Neural cell (in vitro differentiated cells): ENCODE measurements around the gene CLN6. TPM values are rescaled to one million over a fixed set of nuclear protein-coding genes. Genes with fewer than 3 reads are reported as not detected.

ENCODE experiments used
- H2AFZ ChIP-seq: fragments of 200-600, 300-800 bp; sonication (generic), shearing (Covaris generic); 2 replicates; pipeline ENCODE4 v1.6.0; 2014; ENCODE audit warnings: low read depth, mild to moderate bottlenecking, antibody characterized with exemption, low read length, moderate library complexity
- H3F3A ChIP-seq: fragments of 200-600 bp; shearing (Covaris generic); 2 replicates; pipeline ENCODE4 v1.6.1; 2016; ENCODE audit warnings: mild to moderate bottlenecking, moderate library complexity, mixed read lengths, antibody characterized with exemption, low read length; ENCODE audit not compliant: insufficient read depth, poor library complexity, severe bottlenecking
- H3K27ac ChIP-seq: fragments of 200-600, 300-800 bp; sonication (generic), shearing (Covaris generic); 2 replicates; pipeline ENCODE4 v1.5.1; 2014; ENCODE audit warnings: mild to moderate bottlenecking, low read length, moderate library complexity
- H3K27me3 ChIP-seq: fragments of 300-800, 200-600 bp; sonication (generic), shearing (Covaris generic); 2 replicates; pipeline ENCODE4 v1.6.0; 2014; ENCODE audit warnings: mild to moderate bottlenecking, low read depth, low read length, moderate library complexity; ENCODE audit not compliant: insufficient read depth
- H3K36me3 ChIP-seq: fragments of 300-800, 200-600 bp; sonication (generic), shearing (Covaris generic); 2 replicates; pipeline ENCODE4 v1.5.1; 2014; ENCODE audit warnings: mild to moderate bottlenecking, antibody characterized with exemption, low read length, moderate library complexity; ENCODE audit not compliant: insufficient read depth
- H3K4me2 ChIP-seq: fragments of 300-800, 200-600 bp; sonication (generic), shearing (Covaris generic); 2 replicates; pipeline ENCODE4 v1.6.0; 2014; ENCODE audit warnings: mild to moderate bottlenecking, low read length
- H3K4me3 ChIP-seq: fragments of 300-800, 200-600 bp; sonication (generic), shearing (Covaris generic); 2 replicates; pipeline ENCODE4 v1.5.1; 2014; ENCODE audit warnings: mild to moderate bottlenecking, low read length, moderate library complexity
- H3K79me2 ChIP-seq: fragments of 200-600 bp; shearing (Covaris generic); replicated peaks from 2 replicates; pipeline ENCODE4 v1.6.0; 2014; ENCODE audit warnings: mild to moderate bottlenecking, low read length, moderate library complexity; ENCODE audit not compliant: insufficient read depth
- H3K9ac ChIP-seq: fragments of 300-800, 200-600 bp; sonication (generic), shearing (Covaris generic); 2 replicates; pipeline ENCODE4 v1.6.1; 2016; ENCODE audit warnings: mild to moderate bottlenecking, low read length, mixed read lengths
- H3K9me2 ChIP-seq: fragments of 200-600 bp; shearing (Covaris generic); 2 replicates; pipeline ENCODE4 v1.6.1; 2016; ENCODE audit warnings: mild to moderate bottlenecking, low read length, mixed read lengths; ENCODE audit not compliant: insufficient read depth
- H3K9me3 ChIP-seq: fragments of 200-600, 300-800 bp; sonication (generic), shearing (Covaris generic); 2 replicates; pipeline ENCODE4 v1.6.1; 2016; ENCODE audit warnings: mild to moderate bottlenecking, mixed run types, low read length, moderate library complexity, mixed read lengths
- H4K20me1 ChIP-seq: fragments of 200-600 bp; shearing (Covaris generic); 2 replicates; pipeline ENCODE4 v1.6.1; 2016; ENCODE audit warnings: mild to moderate bottlenecking, mixed run types; ENCODE audit not compliant: insufficient read depth
- EP300 ChIP-seq: fragments of 450-650 bp; conservative IDR thresholded peaks from 2 replicates; pipeline ENCODE4 v1.6.1; 2014; ENCODE audit warnings: antibody characterized with exemption, mild to moderate bottlenecking, moderate library complexity; ENCODE audit not compliant: poor library complexity, severe bottlenecking
- EZH2 ChIP-seq: fragments of 200-600, 300-800 bp; shearing (Covaris generic), sonication (generic); IDR thresholded peaks from 2 replicates; pipeline ENCODE4 v1.6.1; 2014; ENCODE audit warnings: antibody characterized with exemption, low read length, borderline replicate concordance, mild to moderate bottlenecking; ENCODE audit not compliant: insufficient read depth, poor library complexity, severe bottlenecking
- MXI1 ChIP-seq: fragments of 450-650 bp; conservative IDR thresholded peaks from 2 replicates; pipeline ENCODE4 v1.6.1; 2014; ENCODE audit warnings: antibody characterized with exemption, mild to moderate bottlenecking; ENCODE audit not compliant: poor library complexity, severe bottlenecking
- POLR2AphosphoS5 ChIP-seq: IDR thresholded peaks from 2 replicates; pipeline ENCODE4 v1.6.1; 2012
- RAD21 ChIP-seq: fragments of 450-650 bp; conservative IDR thresholded peaks from 2 replicates; pipeline ENCODE4 v1.6.1; 2014; ENCODE audit warnings: antibody characterized with exemption, mild to moderate bottlenecking, moderate library complexity
- SMC3 ChIP-seq: fragments of 450-650 bp; conservative IDR thresholded peaks from 2 replicates; pipeline ENCODE4 v1.6.1; 2014; ENCODE audit warnings: antibody characterized with exemption, mild to moderate bottlenecking, moderate library complexity; ENCODE audit not compliant: poor library complexity
- TAF1 ChIP-seq: IDR thresholded peaks from 2 replicates; pipeline ENCODE4 v1.6.1; 2012; ENCODE audit warnings: low read depth
- polyA plus RNA-seq: library from polyadenylated mRNA; depleted of rRNA; stranded (reverse); fragments of >200 nt; gene quantifications from 2 replicates; pipeline ENCODE4 v1.2.3, GENCODE V29; 2014
- TF ChIP-seq, protein P1 (sequence below): IDR thresholded peaks from 2 replicates; pipeline ENCODE4 v1.6.1; 2012; ENCODE audit warnings: borderline replicate concordance
- TF ChIP-seq, protein P2 (sequence below): fragments of 450-650 bp; IDR thresholded peaks from 2 replicates; pipeline ENCODE4 v1.5.1; 2014; ENCODE audit warnings: antibody characterized with exemption, mild to moderate bottlenecking, moderate library complexity; ENCODE audit not compliant: poor library complexity, severe bottlenecking

Gene CLN6
- polyA plus RNA-seq, 1 donor from 2014 or later: 4.9 TPM

DNA sequence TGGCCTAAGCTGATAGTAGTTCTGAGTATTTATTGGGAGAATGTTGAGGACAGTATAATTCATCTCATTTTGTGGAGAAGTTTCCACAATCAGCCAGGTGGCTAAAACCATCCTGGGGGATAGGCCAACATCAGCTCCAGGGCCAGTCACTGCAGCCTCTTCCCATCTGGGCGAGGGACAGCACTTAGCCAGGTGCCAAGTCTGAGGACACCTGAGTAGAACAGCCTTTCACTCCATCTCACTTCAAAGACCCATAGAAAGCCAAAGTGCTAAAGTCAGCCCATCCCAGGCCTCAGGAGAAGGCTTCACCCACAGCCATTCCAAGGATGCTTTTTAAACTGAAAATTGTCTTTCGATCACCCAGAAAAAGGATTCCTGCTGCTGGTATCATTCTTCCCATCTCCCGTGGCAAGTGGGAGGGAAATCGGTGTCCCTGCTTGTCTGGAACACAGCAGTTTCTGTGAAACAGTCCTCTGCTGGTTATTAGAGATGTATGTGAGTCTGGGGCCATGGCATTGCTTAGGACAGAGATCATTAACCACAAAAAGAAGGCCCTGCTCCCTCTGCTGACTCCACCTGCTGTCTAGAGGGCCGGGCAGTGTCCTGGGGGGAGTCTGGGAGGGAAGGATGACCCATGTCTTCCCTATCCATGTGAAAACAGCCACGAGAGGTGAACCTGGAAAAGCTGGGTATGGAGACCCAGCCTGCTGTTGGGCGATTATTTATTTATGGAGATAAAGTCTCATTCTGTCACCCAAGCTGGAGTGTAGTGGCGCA is 34.0 kb downstream of the CLN6 start:
- Histone ChIP-seq H3F3A (no peaks in the 10 kb centered on the region), H3K79me2 (no peaks in the 10 kb centered on the region), H4K20me1 (no peaks in the 10 kb centered on the region), H3K9ac (no peak overlapping the region), H3K27me3 (no peaks in the 10 kb centered on the region), H3K9me3 (no peaks in the 10 kb centered on the region), H2AFZ (no peak overlapping the region), H3K4me2 (no peak overlapping the region), H3K4me3 (no peak overlapping the region), H3K27ac (no peak overlapping the region), H3K9me2 (no peaks in the 10 kb centered on the region), H3K36me3 (no peaks in the 10 kb centered on the region)
- TF ChIP-seq MXI1: no peak
- TF ChIP-seq TAF1: no peak
- TF ChIP-seq, protein P1, sequence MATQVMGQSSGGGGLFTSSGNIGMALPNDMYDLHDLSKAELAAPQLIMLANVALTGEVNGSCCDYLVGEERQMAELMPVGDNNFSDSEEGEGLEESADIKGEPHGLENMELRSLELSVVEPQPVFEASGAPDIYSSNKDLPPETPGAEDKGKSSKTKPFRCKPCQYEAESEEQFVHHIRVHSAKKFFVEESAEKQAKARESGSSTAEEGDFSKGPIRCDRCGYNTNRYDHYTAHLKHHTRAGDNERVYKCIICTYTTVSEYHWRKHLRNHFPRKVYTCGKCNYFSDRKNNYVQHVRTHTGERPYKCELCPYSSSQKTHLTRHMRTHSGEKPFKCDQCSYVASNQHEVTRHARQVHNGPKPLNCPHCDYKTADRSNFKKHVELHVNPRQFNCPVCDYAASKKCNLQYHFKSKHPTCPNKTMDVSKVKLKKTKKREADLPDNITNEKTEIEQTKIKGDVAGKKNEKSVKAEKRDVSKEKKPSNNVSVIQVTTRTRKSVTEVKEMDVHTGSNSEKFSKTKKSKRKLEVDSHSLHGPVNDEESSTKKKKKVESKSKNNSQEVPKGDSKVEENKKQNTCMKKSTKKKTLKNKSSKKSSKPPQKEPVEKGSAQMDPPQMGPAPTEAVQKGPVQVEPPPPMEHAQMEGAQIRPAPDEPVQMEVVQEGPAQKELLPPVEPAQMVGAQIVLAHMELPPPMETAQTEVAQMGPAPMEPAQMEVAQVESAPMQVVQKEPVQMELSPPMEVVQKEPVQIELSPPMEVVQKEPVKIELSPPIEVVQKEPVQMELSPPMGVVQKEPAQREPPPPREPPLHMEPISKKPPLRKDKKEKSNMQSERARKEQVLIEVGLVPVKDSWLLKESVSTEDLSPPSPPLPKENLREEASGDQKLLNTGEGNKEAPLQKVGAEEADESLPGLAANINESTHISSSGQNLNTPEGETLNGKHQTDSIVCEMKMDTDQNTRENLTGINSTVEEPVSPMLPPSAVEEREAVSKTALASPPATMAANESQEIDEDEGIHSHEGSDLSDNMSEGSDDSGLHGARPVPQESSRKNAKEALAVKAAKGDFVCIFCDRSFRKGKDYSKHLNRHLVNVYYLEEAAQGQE: no peak
- peak; percentile 4 for TF ChIP-seq POLR2AphosphoS5

DNA sequence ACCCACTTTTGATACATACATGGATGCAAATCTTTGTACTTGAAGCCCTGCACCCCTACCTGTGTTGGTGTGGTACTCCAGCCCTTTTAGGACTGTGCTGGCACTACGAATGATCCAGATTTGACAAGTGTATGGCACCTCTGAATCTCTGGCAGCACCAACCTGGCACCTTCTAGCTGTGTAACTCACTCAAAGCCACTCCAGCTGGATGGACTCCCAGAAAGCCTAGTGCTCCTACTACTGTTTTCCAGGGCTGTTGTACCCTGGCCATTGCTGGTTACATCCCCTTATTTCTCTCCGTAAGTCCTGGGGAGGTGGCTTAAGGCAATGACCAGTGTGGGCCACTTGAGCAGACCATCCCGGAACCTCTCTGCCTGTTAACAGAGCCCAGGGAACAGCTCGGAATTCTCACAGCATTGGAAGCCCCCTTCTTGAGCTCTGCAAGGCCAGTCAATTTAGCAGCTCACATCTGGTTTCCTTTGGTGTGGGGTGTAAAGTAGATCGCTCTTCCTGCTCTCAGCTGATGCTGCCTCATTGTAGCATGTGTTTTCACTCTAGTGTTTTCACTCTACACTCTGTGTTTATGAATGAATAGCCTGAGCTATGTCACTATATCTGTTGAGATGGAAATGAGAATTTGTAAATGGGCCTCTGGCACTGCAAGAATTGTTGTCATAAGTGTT is 36.6 kb downstream of the CLN6 start:
- Histone ChIP-seq H4K20me1 (no peaks in the 10 kb centered on the region), H3K9me2 (no peaks in the 10 kb centered on the region), H3K9me3 (no peaks in the 10 kb centered on the region), H3K36me3 (no peaks in the 10 kb centered on the region), H3K4me3 (no peak overlapping the region), H3K27ac (no peak overlapping the region), H3K79me2 (no peaks in the 10 kb centered on the region), H2AFZ (no peak overlapping the region), H3K9ac (no peak overlapping the region), H3K4me2 (no peak overlapping the region), H3K27me3 (no peaks in the 10 kb centered on the region), H3F3A (no peaks in the 10 kb centered on the region)
- TF ChIP-seq TAF1 (no peak), RAD21 (no peak), MXI1 (no peak), EZH2 (no peak), SMC3 (no peak), EP300 (no peak), POLR2AphosphoS5 (no peak)
- TF ChIP-seq, protein P2, sequence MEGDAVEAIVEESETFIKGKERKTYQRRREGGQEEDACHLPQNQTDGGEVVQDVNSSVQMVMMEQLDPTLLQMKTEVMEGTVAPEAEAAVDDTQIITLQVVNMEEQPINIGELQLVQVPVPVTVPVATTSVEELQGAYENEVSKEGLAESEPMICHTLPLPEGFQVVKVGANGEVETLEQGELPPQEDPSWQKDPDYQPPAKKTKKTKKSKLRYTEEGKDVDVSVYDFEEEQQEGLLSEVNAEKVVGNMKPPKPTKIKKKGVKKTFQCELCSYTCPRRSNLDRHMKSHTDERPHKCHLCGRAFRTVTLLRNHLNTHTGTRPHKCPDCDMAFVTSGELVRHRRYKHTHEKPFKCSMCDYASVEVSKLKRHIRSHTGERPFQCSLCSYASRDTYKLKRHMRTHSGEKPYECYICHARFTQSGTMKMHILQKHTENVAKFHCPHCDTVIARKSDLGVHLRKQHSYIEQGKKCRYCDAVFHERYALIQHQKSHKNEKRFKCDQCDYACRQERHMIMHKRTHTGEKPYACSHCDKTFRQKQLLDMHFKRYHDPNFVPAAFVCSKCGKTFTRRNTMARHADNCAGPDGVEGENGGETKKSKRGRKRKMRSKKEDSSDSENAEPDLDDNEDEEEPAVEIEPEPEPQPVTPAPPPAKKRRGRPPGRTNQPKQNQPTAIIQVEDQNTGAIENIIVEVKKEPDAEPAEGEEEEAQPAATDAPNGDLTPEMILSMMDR: no peak
- TF ChIP-seq, protein P1: no peak
